CD4-positive, alpha-beta T cell (primary cell): ENCODE data around the gene PLLP. TPM values are rescaled to one million over a fixed set of nuclear protein-coding genes. Genes with fewer than 3 reads are reported as not detected.

Experiments used
- ATAC-seq: fragments of 200-7000 bp; cut with Tn5 transposase; one replicate; pipeline ENCODE4 v1.10.0; 2022; ENCODE audit warnings: mild to moderate bottlenecking; ENCODE audit not compliant: poor library complexity
- CTCF ChIA-PET: fragments of 350-600 bp; sonication (Branson Sonifier 250); formaldehyde crosslinking; loops from one replicate; lab custom pipeline; 2021; ENCODE audit warnings: antibody characterized with exemption, inconsistent platforms; lab: Charles Lee
- POLR2A ChIA-PET: fragments of 350-600 bp; sonication (Branson Sonifier 250); formaldehyde crosslinking; loops from one replicate; lab custom pipeline; 2021; ENCODE audit warnings: antibody characterized with exemption, inconsistent platforms; lab: Charles Lee
- DNase-seq, 14 experiments: peaks; one replicate each; pipeline ENCODE4 v3.0.0-alpha.2; 2013 to 2020; ENCODE audit warnings: mixed read lengths in 2 of 14
- H3K27ac ChIP-seq, 2 donors: one replicate each; pipeline versions ENCODE4 v1.5.1 to v1.7.0; 2013; ENCODE audit warnings: low read length in 2 of 2, low read depth in 1 of 2, mild to moderate bottlenecking in 1 of 2
- H3K27me3 ChIP-seq, 2 experiments: 1 replicate in 1 of 2; 2 replicates in 1 of 2; pipeline versions ENCODE4 v1.6.1 to v1.7.0; 2013; ENCODE audit warnings: low read length in 2 of 2, control low read depth in 1 of 2, mild to moderate bottlenecking in 1 of 2, moderate library complexity in 1 of 2; ENCODE audit not compliant: insufficient read depth in 2 of 2, control insufficient read depth in 1 of 2
- H3K36me3 ChIP-seq: one replicate; pipeline ENCODE4 v1.6.1; 2013; ENCODE audit warnings: low read length, control low read depth; ENCODE audit not compliant: insufficient read depth
- H3K4me1 ChIP-seq: one replicate; pipeline ENCODE4 v1.6.1; 2013; ENCODE audit warnings: low read length, control low read depth; ENCODE audit not compliant: insufficient read depth
- H3K4me3 ChIP-seq: one replicate; pipeline ENCODE4 v1.5.1; 2013; ENCODE audit warnings: mild to moderate bottlenecking, low read length, moderate library complexity
- H3K9me3 ChIP-seq, 2 experiments: 1 replicate in 1 of 2; 2 replicates in 1 of 2; pipeline versions ENCODE4 v1.6.1 to v1.7.0; 2013; ENCODE audit warnings: low read length in 2 of 2, mild to moderate bottlenecking in 2 of 2, control low read depth in 1 of 2, moderate library complexity in 1 of 2; ENCODE audit not compliant: control insufficient read depth in 1 of 2, insufficient read depth in 1 of 2
- H3K27ac Mint-ChIP-seq: one replicate; pipeline ENCODE4 v1.8.0; 2020; ENCODE audit warnings: mixed read lengths
- H3K27me3 Mint-ChIP-seq: one replicate; pipeline ENCODE4 v1.8.0; 2021; ENCODE audit warnings: mixed read lengths
- H3K36me3 Mint-ChIP-seq: one replicate; pipeline ENCODE4 v1.8.0; 2021; ENCODE audit warnings: low read depth, mixed read lengths
- H3K4me1 Mint-ChIP-seq: one replicate; pipeline ENCODE4 v1.8.0; 2021; ENCODE audit warnings: low read depth, mixed read lengths
- H3K4me3 Mint-ChIP-seq: one replicate; pipeline ENCODE4 v1.8.0; 2020; ENCODE audit warnings: mild to moderate bottlenecking, mixed read lengths
- H3K9me3 Mint-ChIP-seq: one replicate; pipeline ENCODE4 v1.8.0; 2020; ENCODE audit warnings: mixed read lengths
- CTCF ChIP-seq: fragments of 200-600 bp; IDR thresholded peaks from one replicate; pipeline ENCODE4 v1.8.0; 2022; ENCODE audit warnings: antibody characterized with exemption, mild to moderate bottlenecking
- intact Hi-C, 2 experiments: fragments of 100-400 bp; cut with DNase I in 1 of 2; cut with micrococcal nuclease in 1 of 2; formaldehyde crosslinking; loops; one replicate each; pipeline versions ENCODE4 v1.15.1 to v1.9.0; 2023 to 2025; cut with DNase I, micrococcal nuclease
- total RNA-seq, 174 experiments: library from RNA in 2 of 174; stranded (reverse) in 2 of 174; gene quantifications; one replicate each; pipeline ENCODE4 v1.2.3 and lab custom pipeline; 2021 to 2026

The PLLP gene
- total RNA-seq, 2 experiments from 2014 or later, result 1.8 to 2.5 TPM

- DNase-seq (no peak), ATAC-seq (no peak)
- no peaks in the 10 kb centered on the region for H3K27me3 ChIP-seq
- no peak for TF ChIP-seq CTCF
- no peak overlapping the region for H3K27ac ChIP-seq
- POLR2A ChIA-PET, result no interaction called here
- peaks cover 6% of the 10 kb centered on the region for H3K4me1 Mint-ChIP-seq
- peaks cover 23% of the 10 kb centered on the region for H3K4me1 ChIP-seq
- H3K4me3 ChIP-seq, result no peak overlapping the region
- no peaks in the 10 kb centered on the region for H3K9me3 ChIP-seq
- no peak overlapping the region for H3K27ac Mint-ChIP-seq
- no peaks in the 10 kb centered on the region for H3K9me3 Mint-ChIP-seq
- no peaks in the 10 kb centered on the region for H3K36me3 Mint-ChIP-seq
- intact Hi-C loops, result no loop called here
- H3K4me3 Mint-ChIP-seq, result no peak overlapping the region
- H3K36me3 ChIP-seq, result no peaks in the 10 kb centered on the region
- CTCF ChIA-PET, result no interaction called here
- H3K27me3 Mint-ChIP-seq, result peaks cover 5% of the 10 kb centered on the region
Observed at GRCh38 chr16:57306676-57307341, 22.3 kb upstream of the PLLP start.

GRCh38 chr16:57305159-57305811 lies 20.8 kb upstream of the PLLP start:
- Mint-ChIP-seq H3K27ac (no peak overlapping the region), H3K9me3 (no peaks in the 10 kb centered on the region), H3K27me3 (peaks cover 5% of the 10 kb centered on the region), H3K4me1 (peaks cover 9% of the 10 kb centered on the region), H3K36me3 (no peaks in the 10 kb centered on the region), H3K4me3 (no peak overlapping the region)
- Histone ChIP-seq H3K27me3 (no peaks in the 10 kb centered on the region), H3K4me3 (no peak overlapping the region), H3K4me1 (peaks cover 31% of the 10 kb centered on the region), H3K36me3 (no peaks in the 10 kb centered on the region), H3K9me3 (no peaks in the 10 kb centered on the region), H3K27ac (no peak overlapping the region)
- POLR2A ChIA-PET, result no interaction called here
- no peak for TF ChIP-seq CTCF
- intact Hi-C loops, result no loop called here
- CTCF ChIA-PET, result interaction anchor here (1.9 kb wide), 1 partner anchor 112 kb away, joined by 6 read pairs; no protein-coding TSS in a partner anchor
- ATAC-seq (no peak), DNase-seq (no peak)

DNA sequence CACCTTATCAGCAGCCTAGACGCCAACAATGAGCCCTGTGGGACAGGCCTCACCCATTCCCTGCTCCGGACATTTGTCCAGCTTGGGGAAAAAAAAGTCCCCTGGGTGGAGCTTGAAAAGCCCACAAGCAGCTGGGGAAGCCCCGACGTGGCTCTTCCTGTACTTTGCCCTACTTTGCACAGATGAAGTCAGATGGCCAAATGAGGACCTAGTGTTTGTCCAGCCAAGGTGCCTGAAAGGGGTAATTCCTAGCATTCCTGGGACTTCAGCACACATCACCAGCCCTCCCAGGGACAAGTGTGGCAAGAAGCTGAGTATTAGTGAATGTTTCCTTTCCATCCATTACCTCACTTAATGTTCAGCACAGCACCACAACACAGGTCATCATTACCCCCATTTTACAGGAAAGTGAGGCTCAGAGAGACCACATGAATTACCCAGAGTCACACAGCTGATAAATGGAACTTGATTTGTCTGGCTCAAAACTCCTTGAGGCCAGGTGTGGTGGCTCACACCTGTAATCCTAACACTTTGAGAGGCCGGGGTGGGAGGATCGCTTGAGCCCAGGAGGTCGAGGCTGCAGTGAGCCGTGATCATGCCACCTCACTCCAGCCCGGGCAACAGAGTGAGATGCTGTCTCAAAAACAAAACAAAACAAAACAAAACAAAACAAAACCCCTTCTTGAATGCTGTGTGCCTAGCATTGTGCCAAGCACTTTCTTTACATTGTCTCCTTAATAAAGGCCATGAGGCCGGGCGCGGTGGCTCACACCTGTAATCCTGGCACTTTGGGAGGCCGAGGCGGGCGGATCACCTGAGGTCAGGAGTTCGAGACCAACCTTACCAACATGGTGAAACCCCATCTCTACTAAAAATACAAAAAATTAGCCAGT lies 19.9 kb upstream of the PLLP start:
- no peak for TF ChIP-seq CTCF
- Histone ChIP-seq H3K27me3 (no peaks in the 10 kb centered on the region), H3K27ac (no peak overlapping the region), H3K4me3 (no peak overlapping the region), H3K4me1 (peaks cover 35% of the 10 kb centered on the region), H3K36me3 (no peaks in the 10 kb centered on the region), H3K9me3 (no peaks in the 10 kb centered on the region)
- Mint-ChIP-seq H3K36me3 (no peaks in the 10 kb centered on the region), H3K27ac (peak overlapping the region; percentile 32), H3K4me1 (peaks cover 9% of the 10 kb centered on the region), H3K9me3 (no peaks in the 10 kb centered on the region), H3K27me3 (peaks cover 5% of the 10 kb centered on the region), H3K4me3 (no peak overlapping the region)
- peak in 3 of 14 experiments; percentile 41 to 59 (median 47) for DNase-seq
- intact Hi-C loops, result loop anchor here in 1 of 2 experiments (5.0 kb wide), 3 partner anchors 158 to 428 kb away; partner anchors contain the start of gene POLR2C
- POLR2A ChIA-PET, result no interaction called here
- CTCF ChIA-PET, result interaction anchor here (1.9 kb wide), 1 partner anchor 113 kb away, joined by 6 read pairs; no protein-coding TSS in a partner anchor
- no peak for ATAC-seq
